OCI-LY7 (cell line): ENCODE results near the gene SLC25A42. TPM values are rescaled to one million over a fixed set of nuclear protein-coding genes. Genes with fewer than 3 reads are reported as not detected.

Source experiments
- BruUV-seq: library from RNA; stranded (reverse); fragments of 400-500 nt; replicated peaks from 2 replicates; lab custom pipeline; 2021; lab: Mats Ljungman, UMichigan
- CTCF ChIA-PET: fragments of 300-600 bp; sonication (Branson Sonifier 250); formaldehyde crosslinking; loops from one replicate; lab custom pipeline; 2022; ENCODE audit warnings: antibody characterized with exemption; ENCODE audit not compliant: unreplicated experiment; lab: Charles Lee
- POLR2A ChIA-PET: fragments of 300-600 bp; sonication (Branson Sonifier 250); formaldehyde crosslinking; loops from one replicate; lab custom pipeline; 2022; ENCODE audit warnings: antibody characterized with exemption; lab: Charles Lee
- DNase-seq: peaks from one replicate; pipeline ENCODE4 v3.0.0-alpha.2; 2015; ENCODE audit warnings: low spot score
- H2AFZ ChIP-seq: fragments of 200-600 bp; sonication (generic), shearing (Covaris generic); 2 replicates; pipeline ENCODE4 v1.6.1; 2014; ENCODE audit warnings: mild to moderate bottlenecking, antibody characterized with exemption, low read length, moderate library complexity
- H3K27ac ChIP-seq: fragments of 200-600 bp; sonication (generic); 2 replicates; pipeline ENCODE4 v1.5.1; 2014; ENCODE audit warnings: mixed run types, low read depth, mild to moderate bottlenecking, moderate library complexity, low read length, inconsistent platforms; ENCODE audit not compliant: poor library complexity, severe bottlenecking
- H3K36me3 ChIP-seq: fragments of 200-600 bp; sonication (generic); 2 replicates; pipeline ENCODE4 v1.6.1; 2014; ENCODE audit warnings: mild to moderate bottlenecking, antibody characterized with exemption, low read length, moderate library complexity, mixed read lengths; ENCODE audit not compliant: insufficient read depth
- H3K4me1 ChIP-seq: fragments of 200-600 bp; sonication (generic); 2 replicates; pipeline ENCODE4 v1.5.1; 2014; ENCODE audit warnings: mild to moderate bottlenecking, low read length; ENCODE audit not compliant: insufficient read depth, poor library complexity, severe bottlenecking
- H3K4me2 ChIP-seq: fragments of 200-600 bp; sonication (generic); 2 replicates; pipeline ENCODE4 v1.6.1; 2014; ENCODE audit warnings: mild to moderate bottlenecking, low read length
- H3K4me3 ChIP-seq: fragments of 200-600 bp; sonication (generic); 2 replicates; pipeline ENCODE4 v1.5.1; 2014; ENCODE audit warnings: mild to moderate bottlenecking, low read depth, low read length; ENCODE audit not compliant: poor library complexity, severe bottlenecking
- H3K79me2 ChIP-seq: fragments of 200-600 bp; sonication (generic); 2 replicates; pipeline ENCODE4 v1.6.1; 2016; ENCODE audit warnings: low read depth, mild to moderate bottlenecking, low read length, moderate library complexity, mixed read lengths; ENCODE audit not compliant: insufficient read depth
- H3K9me2 ChIP-seq: fragments of 200-600 bp; sonication (generic); 2 replicates; pipeline ENCODE4 v1.6.1; 2016; ENCODE audit warnings: mild to moderate bottlenecking, low read length, mixed read lengths; ENCODE audit not compliant: insufficient read depth
- H3K9me3 ChIP-seq: fragments of 200-600 bp; sonication (generic); 2 replicates; pipeline ENCODE4 v1.6.1; 2014; ENCODE audit warnings: mild to moderate bottlenecking, mixed run types, low read length, mixed read lengths
- H4K20me1 ChIP-seq: fragments of 200-600 bp; sonication (generic); 2 replicates; pipeline ENCODE4 v1.6.1; 2014; ENCODE audit warnings: mild to moderate bottlenecking, antibody characterized with exemption, low read length, moderate library complexity, mixed read lengths; ENCODE audit not compliant: insufficient read depth
- CTCF ChIP-seq: fragments of 200-600 bp; sonication (generic); conservative IDR thresholded peaks from 2 replicates; pipeline ENCODE4 v1.5.1; 2014; ENCODE audit warnings: mild to moderate bottlenecking, antibody characterized with exemption, low read length, moderate library complexity, mixed read lengths
- EZH2phosphoT487 ChIP-seq: fragments of 200-600 bp; sonication (generic); IDR thresholded peaks from 2 replicates; pipeline ENCODE4 v1.6.1; 2018; ENCODE audit warnings: low read depth, borderline replicate concordance, mild to moderate bottlenecking, mixed run types, antibody characterized with exemption, low read length, moderate library complexity, mixed read lengths
- intact Hi-C: fragments of 100-400 bp; cut with micrococcal nuclease; formaldehyde crosslinking; loops from one replicate; pipeline ENCODE4 v1.10.0; 2022; ENCODE audit not compliant: unreplicated experiment
- total RNA-seq, 2 experiments: library from RNA; depleted of rRNA in 1 of 2; stranded (reverse); fragments of >200 nt in 1 of 2; shearing (Covaris generic) in 1 of 2; gene quantifications; 2 replicates each; pipeline ENCODE4 v1.2.3, GENCODE V29; 2014 to 2022

The SLC25A42 gene
- total RNA-seq, 2 experiments from 2014 or later, result 13.8 to 23.4 TPM

GRCh38 chr19:19157808-19158207, 94.0 kb downstream of the SLC25A42 start:
- H3K4me2 ChIP-seq, result peak overlapping the region; percentile 89
- DNase-seq, result peak; percentile 46
- peak overlapping the region; percentile 59 for H3K4me3 ChIP-seq
- H2AFZ ChIP-seq, result no peak overlapping the region
- H4K20me1 ChIP-seq, result no peaks in the 10 kb centered on the region
- peaks cover 78% of the 10 kb centered on the region for H3K79me2 ChIP-seq
- H3K9me3 ChIP-seq, result no peaks in the 10 kb centered on the region
- CTCF ChIA-PET, result interaction anchor here (0.6 to 2.3 kb wide), 5 partner anchors 10 to 217 kb away, joined by 3 to 8 read pairs (median 3); partner anchors contain the start of gene MEF2B
- POLR2A ChIA-PET, result interaction anchor here (0.8 to 8.0 kb wide), 4 partner anchors 11 to 105 kb away, joined by 3 to 201 read pairs (median 8); partner anchors contain the start of gene MEF2B
- TF ChIP-seq CTCF (no peak), EZH2phosphoT487 (no peak)
- peaks cover 66% of the 10 kb centered on the region for H3K36me3 ChIP-seq
- peak overlapping the region; percentile 98 for H3K27ac ChIP-seq
- intact Hi-C loops, result no loop called here
- H3K9me2 ChIP-seq, result no peaks in the 10 kb centered on the region
- peaks cover 96% of the 10 kb centered on the region for H3K4me1 ChIP-seq
- BruUV-seq, result no TSS peak

DNA sequence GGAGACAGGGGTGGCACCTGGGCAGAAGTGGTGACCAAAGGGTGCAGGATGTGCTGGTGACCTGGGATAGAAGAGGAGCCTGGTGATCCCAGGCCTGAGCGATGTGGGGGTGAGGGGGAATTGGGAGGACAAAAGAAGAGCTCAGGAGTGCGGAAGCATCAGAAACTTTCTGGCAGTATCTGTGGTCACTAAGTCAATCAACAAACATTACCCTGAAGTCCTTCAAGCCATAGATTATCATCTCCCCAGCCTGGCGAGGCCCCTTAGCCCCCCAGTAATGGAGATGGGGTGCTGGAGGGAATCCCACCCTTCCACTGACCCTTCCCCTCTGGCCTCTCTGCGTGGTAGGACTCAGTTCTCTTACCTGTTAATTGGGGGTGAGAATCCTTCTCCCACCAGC, 95.7 kb downstream of the SLC25A42 start:
- ChIA-PET CTCF (interaction anchor here (0.6 to 1.6 kb wide), 2 partner anchors 15 to 843 kb away, joined by 3 to 5 read pairs; no protein-coding TSS in a partner anchor), POLR2A (interaction anchor here (0.9 to 8.0 kb wide), 2 partner anchors 10 to 15 kb away, joined by 4 to 201 read pairs; partner anchors contain the start of gene MEF2B)
- BruUV-seq, result TSS peak; percentile 15
- H3K4me3 ChIP-seq, result peak overlapping the region; percentile 93
- no peak for TF ChIP-seq EZH2phosphoT487
- no peak for TF ChIP-seq CTCF
- peak overlapping the region; percentile 100 for H3K4me2 ChIP-seq
- peaks cover 96% of the 10 kb centered on the region for H3K4me1 ChIP-seq
- no peak for DNase-seq
- no peaks in the 10 kb centered on the region for H3K9me2 ChIP-seq
- no peaks in the 10 kb centered on the region for H3K9me3 ChIP-seq
- H3K27ac ChIP-seq, result peak overlapping the region; percentile 98
- intact Hi-C loops, result no loop called here
- no peak overlapping the region for H2AFZ ChIP-seq
- H3K36me3 ChIP-seq, result peaks cover 68% of the 10 kb centered on the region
- peaks cover 78% of the 10 kb centered on the region for H3K79me2 ChIP-seq
- H4K20me1 ChIP-seq, result no peaks in the 10 kb centered on the region

DNA sequence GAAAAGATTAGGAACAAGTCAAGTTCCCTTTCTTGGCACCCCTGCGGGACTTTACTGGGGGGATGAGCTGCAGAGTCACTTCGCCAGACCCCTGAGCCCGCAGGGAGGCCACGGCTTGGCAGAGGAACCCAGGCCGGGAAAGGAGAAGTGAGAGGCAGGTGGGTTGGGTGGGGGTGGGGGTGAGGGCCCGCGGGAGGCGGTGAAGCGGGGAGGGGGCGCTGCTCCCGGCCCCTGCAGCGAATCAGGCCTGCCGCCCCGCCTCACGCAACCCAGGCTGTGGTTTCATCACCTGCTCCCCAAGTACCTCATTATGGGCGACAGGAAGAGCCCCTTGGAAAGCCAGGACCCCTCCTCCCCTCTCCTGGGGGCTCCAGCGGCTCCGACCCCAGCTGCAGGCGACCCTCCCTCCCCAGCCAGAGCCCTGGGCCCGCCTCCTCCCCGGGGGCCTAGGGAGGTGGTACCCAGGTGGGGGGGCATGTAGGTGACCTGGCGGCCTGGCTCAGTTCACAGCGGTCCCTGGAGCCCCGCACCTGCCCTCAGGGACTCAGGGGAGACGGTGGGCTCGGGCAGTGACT, 96.8 kb downstream of the SLC25A42 start:
- no peak overlapping the region for H2AFZ ChIP-seq
- peaks cover 70% of the 10 kb centered on the region for H3K36me3 ChIP-seq
- peak overlapping the region; percentile 93 for H3K4me3 ChIP-seq
- no peaks in the 10 kb centered on the region for H4K20me1 ChIP-seq
- POLR2A ChIA-PET, result interaction anchor here (0.6 to 8.0 kb wide), 4 partner anchors 9 to 368 kb away, joined by 3 to 201 read pairs (median 3); partner anchors contain the start of genes MEF2B and YJEFN3
- peak; percentile 94 for DNase-seq
- peak overlapping the region; percentile 100 for H3K4me2 ChIP-seq
- CTCF ChIA-PET, result no interaction called here
- H3K27ac ChIP-seq, result peak overlapping the region; percentile 98
- H3K9me2 ChIP-seq, result no peaks in the 10 kb centered on the region
- TF ChIP-seq EZH2phosphoT487 (no peak), CTCF (no peak)
- H3K9me3 ChIP-seq, result no peaks in the 10 kb centered on the region
- H3K4me1 ChIP-seq, result peaks cover 97% of the 10 kb centered on the region
- intact Hi-C loops, result loop anchor here (1.0 to 10.0 kb wide), 3 partner anchors 10 to 636 kb away; partner anchors contain the start of genes ATP13A1, ELL, MEF2B and ZNF101
- peaks cover 80% of the 10 kb centered on the region for H3K79me2 ChIP-seq
- no TSS peak for BruUV-seq
